K562 (cell line): ENCODE data around the gene TCP10L. TPM values are rescaled to one million over a fixed set of nuclear protein-coding genes. Genes with fewer than 3 reads are reported as not detected.

Experiments used
- ATF3 ChIP-seq, 2 experiments: fragments of 450-650 bp in 1 of 2; sonication (generic) in 1 of 2; formaldehyde crosslinking in 1 of 2; IDR thresholded peaks in 1 of 2; conservative IDR thresholded peaks in 1 of 2; 2 replicates each; pipeline versions ENCODE4 v1.6.1 to v1.8.1; 2016 to 2023; ENCODE audit warnings: mild to moderate bottlenecking in 2 of 2, moderate library complexity in 2 of 2, inconsistent platforms in 1 of 2, missing genetic modification reagents in 1 of 2
- CC2D1A ChIP-seq: fragments of 450-650 bp; IDR thresholded peaks from 2 replicates; pipeline ENCODE4 v1.6.1; 2017; ENCODE audit warnings: mild to moderate bottlenecking
- CTBP1 ChIP-seq: fragments of 450-650 bp; IDR thresholded peaks from 2 replicates; pipeline ENCODE4 v1.6.1; 2016; ENCODE audit warnings: borderline replicate concordance
- MCM5 ChIP-seq: fragments of 450-650 bp; IDR thresholded peaks from 2 replicates; pipeline ENCODE4 v1.6.1; 2016; ENCODE audit warnings: low read depth
- RUNX1 ChIP-seq: sonication (generic); IDR thresholded peaks from 2 replicates; pipeline ENCODE4 v1.6.1; 2016; ENCODE audit warnings: antibody characterized with exemption, low read depth
- SAFB ChIP-seq: fragments of 200-400 bp; formaldehyde crosslinking; IDR thresholded peaks from 2 replicates; pipeline ENCODE4 v1.6.1; 2017; ENCODE audit warnings: low read depth, low read length, borderline replicate concordance
- SPI1 ChIP-seq: IDR thresholded peaks from 2 replicates; pipeline ENCODE4 v1.6.1; 2011; ENCODE audit warnings: low read depth, low read length, control low read depth, borderline replicate concordance
- TARDBP ChIP-seq: fragments of 450-650 bp; IDR thresholded peaks from 2 replicates; pipeline ENCODE4 v1.6.1; 2016
- ZFP30 ChIP-seq: fragments of 250-450 bp; sonication (Bioruptor Pico); IDR thresholded peaks from 2 replicates; pipeline ENCODE4 v1.8.0; 2022; ENCODE audit warnings: moderate library complexity, mild to moderate bottlenecking, inconsistent platforms, borderline replicate concordance
- ZNF354B ChIP-seq: fragments of 250-450 bp; sonication (Bioruptor Pico); IDR thresholded peaks from 2 replicates; pipeline ENCODE4 v1.4.0; 2020
- ZNF408 ChIP-seq: fragments of 250-450 bp; sonication (Bioruptor Pico); IDR thresholded peaks from 2 replicates; pipeline ENCODE4 v1.4.0; 2020; ENCODE audit warnings: low read depth, mild to moderate bottlenecking, moderate library complexity
- ZNF449 ChIP-seq: fragments of 250-450 bp; sonication (Bioruptor Pico); IDR thresholded peaks from 2 replicates; pipeline ENCODE4 v1.8.0; 2022; ENCODE audit warnings: moderate library complexity, mild to moderate bottlenecking, inconsistent platforms
- polyA plus RNA-seq, 8 experiments: library from polyadenylated mRNA; depleted of rRNA in 4 of 8; stranded (reverse) in 5 of 8; unstranded in 3 of 8; fragments of >200 nt; fragmentation: Nextera tagmentation in 2 of 8; fragmentation: Illumina TruSeq in 1 of 8; extraction: Ambion mirVana in 2 of 8; extraction: Trizol in 1 of 8; gene quantifications; 2 replicates each; pipeline versions ENCODE4 v1.2.1 to v1.2.3, GENCODE V29; 2011 to 2014; ENCODE audit warnings: inconsistent platforms in 1 of 8, missing spikeins in 1 of 8
- total RNA-seq, 7 experiments: library from RNA; depleted of rRNA in 6 of 7; stranded (reverse); fragments of >200 nt in 6 of 7; fragmentation: Illumina TruSeq in 2 of 7; extraction: Trizol in 2 of 7; gene quantifications; 2 replicates each; pipeline versions ENCODE4 v1.2.1 to v1.2.3, GENCODE V29; 2011 to 2021; ENCODE audit warnings: low replicate concordance in 1 of 7
- TF ChIP-seq, protein P1 (sequence below): fragments of 150-350 bp; conservative IDR thresholded peaks from 2 replicates; pipeline ENCODE4 v1.6.1; 2014; ENCODE audit warnings: low read length
- TF ChIP-seq, protein P2 (sequence below): fragments of 150-350 bp; IDR thresholded peaks from 2 replicates; pipeline ENCODE4 v1.6.1; 2014; ENCODE audit warnings: low read depth, mild to moderate bottlenecking, low read length, borderline replicate concordance
- TF ChIP-seq, protein P3 (sequence below): IDR thresholded peaks from 2 replicates; pipeline ENCODE4 v1.6.1; 2011; ENCODE audit not compliant: insufficient read length; ENCODE audit errors: extremely low read depth

The TCP10L gene
- total and polyA plus RNA-seq, 9 of the 15 experiments (the other 6 are each of a cell fraction or from before 2014, with no cell fraction given), result 0.34 to 0.91 (median 0.56) TPM; not detected in 2

- TF ChIP-seq, protein P1, sequence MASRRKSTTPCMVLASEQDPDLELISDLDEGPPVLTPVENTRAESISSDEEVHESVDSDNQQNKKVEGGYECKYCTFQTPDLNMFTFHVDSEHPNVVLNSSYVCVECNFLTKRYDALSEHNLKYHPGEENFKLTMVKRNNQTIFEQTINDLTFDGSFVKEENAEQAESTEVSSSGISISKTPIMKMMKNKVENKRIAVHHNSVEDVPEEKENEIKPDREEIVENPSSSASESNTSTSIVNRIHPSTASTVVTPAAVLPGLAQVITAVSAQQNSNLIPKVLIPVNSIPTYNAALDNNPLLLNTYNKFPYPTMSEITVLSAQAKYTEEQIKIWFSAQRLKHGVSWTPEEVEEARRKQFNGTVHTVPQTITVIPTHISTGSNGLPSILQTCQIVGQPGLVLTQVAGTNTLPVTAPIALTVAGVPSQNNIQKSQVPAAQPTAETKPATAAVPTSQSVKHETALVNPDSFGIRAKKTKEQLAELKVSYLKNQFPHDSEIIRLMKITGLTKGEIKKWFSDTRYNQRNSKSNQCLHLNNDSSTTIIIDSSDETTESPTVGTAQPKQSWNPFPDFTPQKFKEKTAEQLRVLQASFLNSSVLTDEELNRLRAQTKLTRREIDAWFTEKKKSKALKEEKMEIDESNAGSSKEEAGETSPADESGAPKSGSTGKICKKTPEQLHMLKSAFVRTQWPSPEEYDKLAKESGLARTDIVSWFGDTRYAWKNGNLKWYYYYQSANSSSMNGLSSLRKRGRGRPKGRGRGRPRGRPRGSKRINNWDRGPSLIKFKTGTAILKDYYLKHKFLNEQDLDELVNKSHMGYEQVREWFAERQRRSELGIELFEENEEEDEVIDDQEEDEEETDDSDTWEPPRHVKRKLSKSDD, result no peak
- no peak for TF ChIP-seq ZNF354B (CRISPR knock-in tag)
- TF ChIP-seq MCM5, result no peak
- no peak for TF ChIP-seq ZFP30
- TF ChIP-seq TARDBP, result no peak
- TF ChIP-seq CTBP1, result peak; percentile 95
- TF ChIP-seq, protein P2, sequence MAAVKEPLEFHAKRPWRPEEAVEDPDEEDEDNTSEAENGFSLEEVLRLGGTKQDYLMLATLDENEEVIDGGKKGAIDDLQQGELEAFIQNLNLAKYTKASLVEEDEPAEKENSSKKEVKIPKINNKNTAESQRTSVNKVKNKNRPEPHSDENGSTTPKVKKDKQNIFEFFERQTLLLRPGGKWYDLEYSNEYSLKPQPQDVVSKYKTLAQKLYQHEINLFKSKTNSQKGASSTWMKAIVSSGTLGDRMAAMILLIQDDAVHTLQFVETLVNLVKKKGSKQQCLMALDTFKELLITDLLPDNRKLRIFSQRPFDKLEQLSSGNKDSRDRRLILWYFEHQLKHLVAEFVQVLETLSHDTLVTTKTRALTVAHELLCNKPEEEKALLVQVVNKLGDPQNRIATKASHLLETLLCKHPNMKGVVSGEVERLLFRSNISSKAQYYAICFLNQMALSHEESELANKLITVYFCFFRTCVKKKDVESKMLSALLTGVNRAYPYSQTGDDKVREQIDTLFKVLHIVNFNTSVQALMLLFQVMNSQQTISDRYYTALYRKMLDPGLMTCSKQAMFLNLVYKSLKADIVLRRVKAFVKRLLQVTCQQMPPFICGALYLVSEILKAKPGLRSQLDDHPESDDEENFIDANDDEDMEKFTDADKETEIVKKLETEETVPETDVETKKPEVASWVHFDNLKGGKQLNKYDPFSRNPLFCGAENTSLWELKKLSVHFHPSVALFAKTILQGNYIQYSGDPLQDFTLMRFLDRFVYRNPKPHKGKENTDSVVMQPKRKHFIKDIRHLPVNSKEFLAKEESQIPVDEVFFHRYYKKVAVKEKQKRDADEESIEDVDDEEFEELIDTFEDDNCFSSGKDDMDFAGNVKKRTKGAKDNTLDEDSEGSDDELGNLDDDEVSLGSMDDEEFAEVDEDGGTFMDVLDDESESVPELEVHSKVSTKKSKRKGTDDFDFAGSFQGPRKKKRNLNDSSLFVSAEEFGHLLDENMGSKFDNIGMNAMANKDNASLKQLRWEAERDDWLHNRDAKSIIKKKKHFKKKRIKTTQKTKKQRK, result no peak
- peak; percentile 21; the same call in 1 of the 2 replicates for TF ChIP-seq ATF3 (IDR thresholded peaks at IDR 0.05)
- TF ChIP-seq ATF3 (CRISPR knock-in tag; conservative IDR thresholded peaks at IDR 0.05), result peak; percentile 88
- TF ChIP-seq SPI1, result peak; percentile 93
- no peak for TF ChIP-seq ZNF449 (CRISPR knock-in tag)
- TF ChIP-seq ZNF408 (CRISPR knock-in tag), result no peak
- TF ChIP-seq CC2D1A, result 0 out of 2 replicates have a peak, but pooled peaks have one; percentile 35
- TF ChIP-seq, protein P3, sequence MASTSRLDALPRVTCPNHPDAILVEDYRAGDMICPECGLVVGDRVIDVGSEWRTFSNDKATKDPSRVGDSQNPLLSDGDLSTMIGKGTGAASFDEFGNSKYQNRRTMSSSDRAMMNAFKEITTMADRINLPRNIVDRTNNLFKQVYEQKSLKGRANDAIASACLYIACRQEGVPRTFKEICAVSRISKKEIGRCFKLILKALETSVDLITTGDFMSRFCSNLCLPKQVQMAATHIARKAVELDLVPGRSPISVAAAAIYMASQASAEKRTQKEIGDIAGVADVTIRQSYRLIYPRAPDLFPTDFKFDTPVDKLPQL, result no peak
- TF ChIP-seq SAFB, result 0 out of 2 replicates have a peak, but pooled peaks have one; percentile 17
- no peak for TF ChIP-seq RUNX1
Measured at GRCh38 chr21:32569261-32570230, 15.8 kb downstream of the TCP10L start (continued).
